Stimulated activated CD4-positive, alpha-beta T cell treated with anti-CD3 and anti-CD28 coated beads, Interleukin-2, amount 100 ng/mL, for 48 hours (primary cell): ENCODE results near the gene CD40.
"Not testable (repeated sequence)": the region's sequence is repeated elsewhere in the genome, so short reads cannot be mapped to it uniquely, and the experiment has no call there.

ENCODE experiments used
- DNase-seq, 2 donors: peaks; one replicate each; pipeline ENCODE4 v3.0.0-alpha.2; 2020

Gene CD40

DNA sequence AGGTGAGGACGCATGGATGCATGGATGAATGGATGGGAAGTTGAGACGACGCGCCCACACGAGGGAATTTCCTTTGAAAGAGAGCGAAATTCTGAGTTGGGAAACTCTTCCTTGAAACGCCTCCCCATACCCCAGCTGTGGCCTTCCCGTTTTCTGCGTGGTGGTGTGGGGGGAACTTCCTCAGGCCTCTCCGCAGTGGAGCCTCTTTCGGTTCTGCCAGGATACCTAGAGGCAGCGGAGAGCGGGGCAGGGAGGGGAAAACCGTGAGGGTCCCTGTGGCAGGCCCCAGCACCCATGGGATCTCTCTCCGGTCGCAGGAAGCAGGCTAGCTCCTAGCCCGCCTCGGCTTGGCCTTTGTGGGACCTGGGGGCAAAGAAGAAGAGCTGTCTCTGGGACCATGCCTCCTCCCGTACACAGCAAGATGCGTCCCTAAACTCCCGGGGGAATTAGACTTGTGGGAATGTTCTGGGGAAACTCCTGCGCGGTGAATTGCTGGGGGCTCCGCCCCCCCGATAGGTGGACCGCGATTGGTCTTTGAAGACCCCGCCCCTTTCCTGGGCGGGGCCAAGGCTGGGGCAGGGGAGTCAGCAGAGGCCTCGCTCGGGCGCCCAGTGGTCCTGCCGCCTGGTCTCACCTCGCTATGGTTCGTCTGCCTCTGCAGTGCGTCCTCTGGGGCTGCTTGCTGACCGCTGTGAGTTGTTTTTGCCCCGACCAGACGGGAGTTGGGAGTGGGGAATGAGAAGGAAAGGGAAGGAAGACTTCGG lies at the start of gene CD40:
CD40 (plus strand) TSS at position 611 of the 764 bp plus-strand sequence; CDS start at position 641, 30 bp downstream.
- DNase-seq: peak; percentile 55 to 65

DNA sequence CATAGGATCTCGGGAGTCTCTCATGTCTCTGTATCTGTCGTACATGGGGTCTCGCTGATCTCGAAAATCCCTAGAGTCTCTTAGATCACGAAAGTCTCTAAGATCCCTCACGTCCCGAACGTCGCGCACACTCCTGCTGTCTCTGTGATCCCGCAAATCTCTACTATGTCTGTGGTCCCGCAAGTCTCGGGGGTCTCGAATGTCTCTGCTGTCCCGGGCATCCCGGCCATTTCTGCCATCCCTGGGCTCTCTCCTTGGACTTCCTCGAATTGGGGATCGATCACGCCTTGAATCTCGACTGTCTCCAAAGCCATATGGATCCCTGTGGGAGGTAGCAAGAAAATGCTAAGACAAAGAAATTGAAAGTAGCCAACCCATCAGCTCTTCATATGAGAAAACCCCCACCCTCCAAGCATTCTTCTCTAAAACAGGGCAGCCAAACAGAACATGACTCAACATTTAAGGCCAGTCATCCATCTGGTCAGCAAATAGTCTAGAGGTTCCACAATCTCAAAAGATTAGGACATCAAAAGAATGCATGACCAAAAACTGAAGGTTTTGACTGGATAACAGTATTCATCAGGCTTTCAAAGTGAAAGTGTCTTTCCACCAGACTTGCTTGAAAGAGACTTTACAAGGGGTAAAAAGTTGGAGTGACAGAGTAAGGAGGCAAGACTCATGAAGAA lies 47.8 kb upstream of the CD40 start:
- no peak for DNase-seq

DNA sequence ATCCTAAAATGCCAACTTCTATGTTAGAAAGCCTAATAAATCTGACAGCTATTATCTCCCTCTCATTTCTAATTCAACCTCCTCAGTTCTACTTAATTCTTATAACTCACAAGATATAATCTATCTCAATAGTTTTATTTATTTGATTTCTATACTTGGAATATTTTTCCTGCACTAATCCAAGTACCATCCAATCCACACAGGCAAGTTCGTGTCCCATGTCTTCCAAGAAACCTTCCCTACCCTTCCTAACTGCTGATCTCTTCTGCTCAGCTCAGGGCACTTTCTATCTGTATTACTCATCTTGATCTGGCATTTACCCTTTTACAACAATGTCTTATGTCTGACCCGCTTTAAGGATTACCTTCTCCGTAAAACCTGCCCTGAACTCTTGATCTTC lies 46.5 kb upstream of the CD40 start:
- DNase-seq: no peak

DNA sequence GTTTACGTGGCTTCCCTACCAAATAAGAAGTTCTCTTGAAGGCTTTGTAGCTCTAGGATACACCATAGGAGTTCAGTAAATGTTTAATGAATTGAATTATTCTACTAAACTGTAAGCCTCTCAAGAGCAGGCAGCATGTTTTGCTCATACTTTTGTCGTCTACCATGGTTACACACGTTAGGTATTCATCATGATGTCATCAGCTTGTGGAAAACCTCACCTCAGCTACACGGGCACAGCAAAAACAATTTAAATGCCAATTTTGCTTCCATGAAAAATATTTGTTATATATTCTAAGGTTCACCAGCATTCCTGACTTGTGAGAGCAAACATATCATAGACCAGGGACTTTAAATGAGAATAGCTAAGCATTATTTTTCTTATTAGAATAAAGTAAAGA lies 45.1 kb upstream of the CD40 start:
- no peak for DNase-seq

DNA sequence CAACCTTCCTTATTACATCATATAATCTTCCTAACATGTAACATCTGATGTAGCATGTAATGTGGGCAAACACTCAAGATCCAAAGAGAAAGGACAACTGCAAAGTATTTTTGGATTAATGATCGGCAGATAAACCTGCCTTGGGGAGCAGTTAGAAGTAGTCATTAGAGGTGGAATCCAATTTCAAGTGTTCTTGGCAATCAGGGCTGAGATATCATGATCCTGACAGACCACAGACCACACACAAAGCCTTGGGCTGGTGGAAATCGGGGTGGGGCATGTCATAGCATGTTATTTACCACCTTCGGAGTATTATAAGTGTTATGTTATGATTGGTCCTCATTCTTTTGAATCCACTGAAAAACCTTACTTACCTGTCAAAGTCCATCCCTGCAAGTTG lies 44.7 kb upstream of the CD40 start:
- DNase-seq: no peak

DNA sequence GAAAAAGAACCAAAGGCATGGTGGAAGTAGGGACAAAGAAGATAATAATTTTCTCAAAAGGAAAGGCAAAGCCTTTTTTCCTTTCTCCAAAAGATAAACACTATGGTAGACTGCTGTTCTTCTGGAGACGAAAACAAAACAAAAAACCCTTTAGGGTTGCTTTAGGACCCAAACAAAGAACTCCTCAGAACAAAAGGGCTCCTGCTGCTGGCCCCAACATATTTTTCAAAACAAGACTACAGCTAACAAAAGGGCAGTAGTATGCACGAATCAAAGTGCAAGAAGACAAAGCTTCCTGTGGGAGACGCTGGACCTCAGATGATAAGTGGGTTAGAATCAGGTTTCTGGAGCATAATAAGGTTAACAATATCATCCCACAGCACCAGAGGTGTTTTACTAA lies 44.1 kb upstream of the CD40 start:
- DNase-seq: no peak

DNA sequence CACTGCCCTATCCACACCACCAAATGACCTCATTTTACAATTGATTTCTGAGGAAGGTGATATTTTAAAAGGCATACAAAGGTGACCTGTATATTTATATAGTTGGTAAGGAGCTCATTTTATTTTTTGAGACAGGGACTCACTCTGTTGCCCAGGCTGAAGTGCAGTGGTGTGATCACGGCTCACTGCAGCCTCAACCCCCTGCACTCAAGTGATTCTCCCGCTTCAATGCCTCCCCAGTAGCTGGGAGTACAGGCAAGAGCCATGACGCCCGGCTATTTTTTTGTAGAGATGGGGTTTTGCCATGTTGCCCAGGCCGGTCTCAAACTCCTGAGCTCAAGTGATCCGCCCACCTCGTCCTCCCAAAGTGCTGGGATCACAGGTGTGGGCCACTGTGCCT lies 41.3 kb upstream of the CD40 start:
- no peak for DNase-seq

DNA sequence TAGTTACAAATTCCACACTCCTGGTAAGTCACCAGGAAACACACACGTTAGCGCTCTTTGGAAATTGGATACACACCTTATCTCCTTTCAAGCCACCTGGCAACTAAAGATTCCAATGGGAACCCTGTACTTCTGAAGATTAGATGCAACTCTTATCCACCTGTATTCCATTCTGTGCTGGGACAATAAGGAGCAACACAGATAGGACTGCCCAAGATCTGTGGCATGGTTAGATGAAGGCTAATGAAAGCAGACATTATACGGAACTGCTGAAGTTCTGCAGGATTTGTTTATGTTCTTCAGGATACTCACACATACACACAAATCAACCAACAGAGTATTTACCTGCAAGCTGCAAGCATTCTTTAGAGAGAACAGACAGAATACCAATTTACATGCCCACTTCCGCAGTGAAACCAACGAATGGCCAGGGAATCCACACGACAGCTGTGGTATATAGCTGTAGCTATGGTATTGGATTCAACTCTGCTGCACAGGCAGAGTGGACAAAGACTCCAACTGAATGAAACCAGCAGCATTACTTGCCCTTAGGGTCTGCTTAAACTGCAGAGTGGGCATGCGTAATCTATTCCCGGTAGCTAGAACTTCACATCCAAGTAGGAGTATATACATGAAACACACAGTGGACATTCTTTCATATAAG lies 40.3 kb upstream of the CD40 start:
- no peak for DNase-seq

DNA sequence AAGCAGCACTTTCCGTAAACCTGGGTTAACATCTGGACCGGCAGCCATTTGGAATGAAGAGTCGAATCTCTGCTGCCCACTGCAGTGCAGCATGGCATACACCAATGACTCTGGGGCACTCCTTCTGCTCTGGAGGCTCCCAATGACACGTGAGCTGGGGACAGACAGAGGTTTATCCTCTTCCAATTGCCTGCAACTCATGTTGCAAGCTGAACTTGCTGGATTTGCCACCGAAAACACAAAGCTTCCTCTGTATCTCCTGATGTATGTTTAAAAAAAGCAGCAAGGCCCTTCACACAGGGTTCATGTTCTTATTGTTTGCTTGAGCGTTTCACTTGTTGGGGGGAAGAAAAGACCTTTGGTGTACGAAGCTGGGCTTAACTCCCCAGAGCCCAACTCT lies 39.2 kb upstream of the CD40 start:
- DNase-seq: no peak

DNA sequence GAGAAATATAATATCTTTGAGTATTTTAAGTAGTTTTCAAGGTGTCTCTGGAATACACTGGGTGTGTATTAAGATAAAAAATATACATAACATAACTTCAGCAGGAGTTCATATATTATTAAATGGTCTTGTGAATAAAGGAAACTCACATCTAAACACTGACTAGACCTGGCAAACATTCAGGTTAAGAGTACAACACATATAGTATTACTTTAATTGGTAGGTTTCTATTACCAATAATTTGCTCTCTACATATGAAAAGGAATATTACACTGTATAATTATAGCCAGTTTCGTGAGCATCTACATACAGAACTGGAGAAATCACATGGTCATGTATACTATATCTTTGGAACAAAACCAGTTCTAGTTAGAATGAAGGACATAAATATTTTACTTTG lies 37.0 kb upstream of the CD40 start:
- no peak for DNase-seq

DNA sequence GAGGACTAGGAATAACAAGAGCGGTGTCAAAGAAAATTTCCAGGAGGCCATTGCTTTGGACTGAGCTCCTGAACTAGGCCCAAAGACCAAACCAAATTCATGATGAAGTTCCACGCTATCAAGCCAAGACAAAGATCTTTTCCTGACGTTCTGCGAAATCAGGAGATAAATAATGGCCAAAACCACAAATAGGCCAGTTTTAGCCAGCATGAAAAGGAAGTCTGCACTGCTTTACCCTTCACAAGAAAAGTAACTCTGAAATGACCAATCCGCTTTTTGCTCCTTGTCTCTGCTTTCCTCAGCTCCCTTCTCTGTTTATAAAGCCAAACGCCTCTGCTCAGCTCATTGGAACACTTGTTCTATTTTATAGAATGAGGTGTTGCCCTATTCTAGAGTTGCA lies 35.0 kb upstream of the CD40 start:
- no peak for DNase-seq

DNA sequence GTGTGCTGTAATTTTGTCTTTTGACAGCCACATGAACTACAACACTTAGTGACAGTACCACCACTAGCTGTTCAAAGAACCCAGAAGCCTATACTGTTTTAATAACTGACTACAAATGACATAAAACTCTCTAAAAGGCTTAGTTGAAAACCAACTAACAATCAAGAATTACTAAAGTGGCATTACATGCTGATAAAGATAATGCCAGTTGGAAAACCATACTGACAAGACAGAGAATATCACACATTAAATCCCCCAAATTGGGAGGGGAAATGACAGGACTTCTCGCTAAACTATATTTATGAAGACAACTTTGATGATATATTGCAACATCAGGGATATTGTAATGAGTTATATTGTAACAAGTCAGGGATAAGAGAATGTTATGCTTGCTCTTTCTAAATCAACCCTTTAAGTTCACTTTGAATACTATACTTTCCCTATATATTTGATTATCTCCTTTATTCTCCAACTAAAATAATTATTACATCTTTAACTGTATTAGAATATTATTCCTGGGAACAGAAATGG lies 34.5 kb upstream of the CD40 start:
- no peak for DNase-seq

DNA sequence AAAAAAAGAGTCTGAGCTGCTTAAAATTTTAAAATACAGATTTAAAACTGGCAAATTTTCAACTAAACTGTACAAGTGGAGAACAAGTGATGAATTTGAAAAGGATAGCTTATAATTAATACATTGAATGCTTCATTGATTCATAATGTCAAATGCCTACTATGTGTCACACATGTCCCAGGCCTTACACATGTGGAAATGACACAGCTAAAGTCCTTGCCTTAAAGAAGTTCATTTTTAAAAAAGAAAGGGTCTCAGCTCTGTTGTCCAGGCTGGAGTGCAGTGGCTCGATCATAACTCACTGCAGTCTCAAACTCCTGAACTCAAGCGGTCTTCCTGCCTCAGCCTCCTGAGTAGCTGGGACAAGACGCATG lies 33.3 kb upstream of the CD40 start:
- no peak for DNase-seq

DNA sequence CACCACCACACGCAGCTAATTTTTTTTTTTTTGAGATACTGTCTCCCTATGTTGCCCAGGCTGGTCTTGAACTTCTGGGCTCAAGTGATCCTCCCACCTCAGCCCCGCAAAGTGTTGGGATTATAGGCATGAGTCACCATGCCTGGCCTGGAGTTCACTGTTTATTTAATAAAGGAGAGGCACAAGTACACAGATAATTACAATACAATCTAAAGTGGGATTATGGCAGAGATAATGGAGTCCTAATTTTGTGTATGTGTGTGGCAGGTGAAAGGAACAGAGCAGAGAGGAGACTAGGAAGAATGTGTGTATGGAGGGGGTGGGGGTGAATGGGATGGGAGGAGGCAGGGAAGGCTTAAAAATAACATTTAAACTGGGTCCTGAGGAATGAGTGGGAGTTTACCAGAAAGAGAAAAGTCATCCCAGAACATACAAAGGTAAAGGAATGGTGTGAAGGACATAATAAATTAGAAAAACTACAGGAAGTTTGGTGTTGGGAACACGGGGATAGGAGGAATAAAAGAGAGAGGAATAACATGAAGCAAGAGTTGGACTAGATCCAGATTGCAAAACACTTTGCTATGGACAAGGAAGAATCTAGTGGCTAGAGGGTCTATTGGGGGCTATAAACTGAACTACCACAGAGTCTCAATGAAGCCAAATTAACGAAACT lies 32.8 kb upstream of the CD40 start:
- no peak for DNase-seq

DNA sequence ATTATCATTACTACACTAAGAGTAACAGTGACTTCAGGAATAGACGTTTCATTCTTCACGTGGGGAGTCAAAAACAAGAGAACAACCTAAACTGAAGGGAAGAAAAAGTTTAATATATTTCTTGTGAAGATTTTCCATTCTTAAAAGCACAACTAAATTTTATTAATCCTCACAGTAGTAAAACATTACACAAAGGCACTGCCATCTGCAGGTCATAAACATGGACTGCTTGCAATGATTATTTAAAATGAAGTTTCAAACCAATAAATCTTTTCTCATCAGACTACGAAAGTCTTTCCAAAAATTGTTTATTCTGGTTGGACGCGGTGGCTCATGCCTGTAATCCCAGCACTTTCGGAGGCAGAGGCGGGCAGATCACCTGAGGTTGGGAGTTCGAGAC lies 31.0 kb upstream of the CD40 start:
- no peak for DNase-seq

DNA sequence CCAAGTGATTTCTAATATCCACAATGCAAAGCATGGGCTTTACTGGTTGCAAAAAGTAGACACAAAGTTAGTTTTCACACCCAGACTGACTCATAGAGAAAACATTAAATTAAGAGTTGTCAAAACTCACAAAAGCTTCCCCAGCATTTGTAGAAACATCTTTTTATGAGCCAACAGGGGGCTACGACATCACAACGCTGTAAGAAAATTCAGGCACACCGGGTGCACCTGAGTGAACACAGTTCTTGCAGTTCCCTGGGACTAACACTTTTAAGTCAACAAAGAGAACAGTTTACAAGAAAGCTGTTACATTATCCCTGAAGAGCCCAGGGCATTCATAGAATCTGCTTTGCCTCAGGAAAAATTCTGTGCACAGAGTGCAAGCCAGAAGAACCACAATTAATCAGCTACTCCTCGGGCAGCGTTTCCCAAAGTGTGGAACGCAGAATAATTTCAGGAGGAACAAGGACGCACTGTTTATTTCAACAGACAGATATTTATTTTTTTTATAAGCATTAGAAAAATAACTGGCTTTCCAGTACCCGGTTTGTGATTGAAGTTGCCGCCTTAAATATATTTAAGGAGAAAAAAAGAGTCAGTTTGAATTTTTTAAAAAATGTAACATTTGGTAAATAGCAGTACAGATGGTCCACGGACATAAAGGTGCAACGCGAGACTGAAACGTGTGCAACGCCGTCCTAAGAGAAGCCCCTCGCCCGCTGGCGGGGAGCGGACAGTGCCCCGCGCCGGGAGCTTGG lies 29.5 kb upstream of the CD40 start:
- DNase-seq: no peak

DNA sequence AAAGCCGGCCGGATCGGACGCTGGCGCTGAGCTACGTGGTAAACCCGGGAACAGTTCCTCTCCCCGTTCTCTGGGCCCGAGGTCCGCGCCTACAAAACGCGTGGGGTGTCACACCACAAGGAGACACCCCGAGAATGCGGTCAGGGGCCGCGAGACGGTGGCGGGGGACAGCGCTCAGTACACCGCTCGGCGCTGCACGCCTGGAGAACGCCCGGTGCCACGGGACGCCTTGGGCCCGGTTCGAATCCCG lies 29.0 kb upstream of the CD40 start:
- peak in 1 of 2 donors; percentile 62 for DNase-seq

DNA sequence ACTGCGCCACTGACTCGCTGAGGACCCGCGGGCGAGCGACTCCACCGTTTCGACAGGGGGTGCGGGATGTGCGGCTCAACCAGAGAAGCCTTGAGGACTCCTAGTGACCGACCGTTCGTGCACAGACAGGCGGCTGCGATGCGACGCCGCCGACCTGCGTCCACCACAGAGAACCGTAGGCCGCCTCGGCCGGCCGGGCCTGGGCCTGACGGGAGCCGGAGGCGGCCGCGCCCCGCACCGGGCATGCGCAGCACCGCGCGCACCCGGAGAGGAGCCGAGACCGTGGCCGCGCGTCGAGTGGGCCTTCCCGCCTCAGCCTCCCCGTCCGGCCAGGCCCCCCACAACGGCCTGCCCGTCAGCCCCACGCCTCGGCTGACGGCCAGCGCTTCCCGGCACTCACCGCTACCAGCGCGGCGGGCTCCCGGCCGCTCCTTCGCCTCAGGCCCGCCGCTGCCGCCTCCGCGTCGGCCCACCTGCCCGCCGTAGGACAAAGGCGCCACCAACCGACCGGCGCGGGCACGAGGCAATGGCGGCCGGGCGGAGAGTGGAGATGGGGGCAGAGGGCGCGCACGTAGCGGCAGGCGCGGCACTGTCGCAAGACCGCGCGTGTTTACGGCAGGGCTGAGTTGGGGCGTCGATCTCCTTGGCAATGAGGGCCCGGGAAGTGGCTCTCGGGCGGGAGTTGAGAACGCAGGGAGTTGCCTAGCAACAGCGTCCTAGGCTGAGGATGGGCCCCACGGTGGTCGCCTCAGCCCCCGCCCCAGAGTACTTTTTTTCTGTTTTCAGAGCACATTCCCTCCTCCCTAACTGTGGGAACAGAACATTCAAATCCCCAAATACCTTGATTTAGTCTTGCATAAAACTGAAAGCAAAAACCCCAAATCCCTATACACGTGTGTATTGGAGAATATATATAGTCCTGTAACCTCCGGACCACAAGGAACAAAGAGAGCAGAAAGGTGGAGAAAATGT lies 28.4 kb upstream of the CD40 start, which contains the start of gene NCOA5:
NCOA5 (minus strand) TSS at position 546 of the 972 bp plus-strand sequence. CDS start 10,538 bp downstream, outside the sequence.
- DNase-seq: peak; percentile 91

DNA sequence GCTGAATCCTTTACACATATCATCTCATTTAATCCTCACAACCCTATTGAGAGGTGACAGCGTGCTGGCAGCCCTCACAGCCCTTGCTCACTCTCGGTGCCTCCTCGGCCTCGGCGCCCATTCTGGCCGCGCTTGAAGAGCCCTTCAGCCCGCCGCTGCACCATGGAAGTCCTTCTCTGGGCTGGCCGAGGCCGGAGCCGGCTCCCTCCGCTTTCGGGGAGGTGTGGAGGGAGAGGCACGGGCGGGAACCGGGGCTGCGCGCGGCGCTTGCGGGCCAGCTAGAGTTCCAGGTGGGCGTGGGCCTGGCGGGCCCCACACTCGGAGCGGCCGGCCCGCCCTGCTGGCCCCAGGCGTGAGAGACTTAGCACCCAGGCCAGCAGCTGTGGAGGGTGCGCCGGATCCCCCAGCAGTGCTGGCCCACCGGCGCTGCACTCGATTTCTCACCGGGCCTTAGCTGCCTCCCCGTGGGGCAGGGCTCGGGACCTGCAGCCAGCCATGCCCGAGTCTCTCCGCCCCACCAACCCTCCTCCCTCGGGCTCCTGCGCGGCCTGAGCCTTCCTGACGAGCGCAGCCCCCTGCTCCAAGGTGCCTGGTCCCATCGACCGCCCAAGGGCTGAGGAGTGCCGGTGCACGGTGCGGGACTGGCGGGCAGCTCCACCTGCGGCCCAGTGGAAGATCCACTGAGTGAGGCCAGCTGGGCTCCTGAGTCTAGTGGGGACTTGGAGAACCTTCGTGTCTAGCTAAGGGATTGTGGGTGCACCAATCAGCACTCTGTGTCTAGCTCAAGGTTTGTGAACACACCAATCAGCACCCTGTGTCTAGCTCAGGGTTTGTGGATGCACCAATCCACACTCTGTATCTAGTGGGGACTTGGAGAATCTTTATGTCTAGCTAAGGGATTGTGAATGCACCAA lies 26.2 kb upstream of the CD40 start:
- not testable (repeated sequence) for DNase-seq

DNA sequence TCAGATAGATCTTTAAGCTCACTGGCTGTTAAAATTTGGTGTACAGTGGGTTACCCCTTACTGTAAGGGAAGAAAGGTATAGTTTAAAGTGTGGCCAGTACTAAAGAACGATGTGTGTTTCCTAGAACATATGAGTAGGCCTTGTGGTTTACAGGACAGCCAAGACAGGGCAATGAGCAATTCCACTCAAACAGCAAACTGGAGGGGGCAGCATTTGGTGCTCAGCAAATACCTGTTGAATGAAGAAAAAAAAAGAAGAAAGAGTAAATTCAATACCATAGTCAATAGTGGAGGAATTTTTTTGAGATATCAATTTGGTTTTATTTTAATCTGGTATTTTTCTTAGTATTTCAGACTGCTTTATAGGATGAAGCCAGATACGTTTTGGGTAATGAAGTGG lies 24.6 kb upstream of the CD40 start:
- no peak for DNase-seq
